IPS-15b (cell line): Measurements from ENCODE around the gene CCDC170.

ENCODE experiments used
- H3K27me3 ChIP-seq: one replicate; pipeline ENCODE4 v1.6.1; 2013; ENCODE audit warnings: low read length; ENCODE audit not compliant: control insufficient read depth, insufficient read depth
- H3K36me3 ChIP-seq: one replicate; pipeline ENCODE4 v1.6.1; 2013; ENCODE audit warnings: low read length; ENCODE audit not compliant: control insufficient read depth, insufficient read depth
- H3K4me1 ChIP-seq: one replicate; pipeline ENCODE4 v1.6.1; 2013; ENCODE audit warnings: mild to moderate bottlenecking, low read length; ENCODE audit not compliant: control insufficient read depth, insufficient read depth
- H3K4me3 ChIP-seq: one replicate; pipeline ENCODE4 v1.5.1; 2013; ENCODE audit warnings: low read depth, low read length
- H3K9ac ChIP-seq: one replicate; pipeline ENCODE4 v1.6.1; 2013; ENCODE audit warnings: low read depth, mild to moderate bottlenecking, low read length
- H3K9me3 ChIP-seq: one replicate; pipeline ENCODE4 v1.6.1; 2013; ENCODE audit warnings: mild to moderate bottlenecking, low read length; ENCODE audit not compliant: control insufficient read depth, insufficient read depth

CCDC170 gene

GRCh38 chr6:151665329-151665728 lies 171.5 kb downstream of the CCDC170 start:
- H3K9me3 ChIP-seq = no peaks in the 10 kb centered on the region
- H3K9ac ChIP-seq = no peak overlapping the region
- no peaks in the 10 kb centered on the region for H3K36me3 ChIP-seq
- H3K4me1 ChIP-seq = no peaks in the 10 kb centered on the region
- no peak overlapping the region for H3K4me3 ChIP-seq
- no peaks in the 10 kb centered on the region for H3K27me3 ChIP-seq

DNA sequence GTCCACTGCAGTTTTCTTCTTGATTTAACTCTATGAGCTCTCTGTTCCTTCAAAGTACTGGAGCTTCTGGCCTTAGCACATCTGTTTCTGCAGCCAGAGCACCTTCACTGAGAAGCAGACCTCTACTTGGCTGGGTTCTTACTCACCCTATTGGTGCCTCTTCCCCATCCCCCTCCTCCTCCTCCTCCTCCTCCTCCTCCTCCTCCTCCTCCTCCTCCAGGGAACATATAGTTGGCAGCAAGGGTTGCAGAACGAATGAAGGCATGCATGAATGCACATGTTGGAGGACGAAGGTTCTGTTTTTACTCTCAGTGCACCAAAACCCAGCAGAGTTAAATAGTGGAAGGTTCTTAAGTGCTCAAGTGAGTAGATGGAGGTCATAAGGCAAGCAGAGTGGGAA lies 172.7 kb downstream of the CCDC170 start:
- Histone ChIP-seq H3K36me3 (no peaks in the 10 kb centered on the region), H3K27me3 (no peaks in the 10 kb centered on the region), H3K9ac (no peak overlapping the region), H3K4me3 (no peak overlapping the region), H3K9me3 (no peaks in the 10 kb centered on the region), H3K4me1 (no peaks in the 10 kb centered on the region)

GRCh38 chr6:151669208-151669560 lies 175.4 kb downstream of the CCDC170 start:
- Histone ChIP-seq H3K9me3 (no peaks in the 10 kb centered on the region), H3K9ac (no peak overlapping the region), H3K4me1 (no peaks in the 10 kb centered on the region), H3K27me3 (no peaks in the 10 kb centered on the region), H3K36me3 (no peaks in the 10 kb centered on the region), H3K4me3 (no peak overlapping the region)

- Histone ChIP-seq H3K4me1 (no peaks in the 10 kb centered on the region), H3K27me3 (no peaks in the 10 kb centered on the region), H3K4me3 (no peak overlapping the region), H3K9me3 (no peaks in the 10 kb centered on the region), H3K36me3 (no peaks in the 10 kb centered on the region), H3K9ac (no peak overlapping the region)
These were observed 176.3 kb downstream of the CCDC170 start for GRCh38 chr6:151670116-151670515.
